CD4-positive, alpha-beta T cell (primary cell): ENCODE results near the gene ZNF638. TPM values are rescaled to one million over a fixed set of nuclear protein-coding genes. Genes with fewer than 3 reads are reported as not detected.

Experiments used
- ATAC-seq: fragments of 200-7000 bp; cut with Tn5 transposase; one replicate; pipeline ENCODE4 v1.10.0; 2022; ENCODE audit warnings: mild to moderate bottlenecking; ENCODE audit not compliant: poor library complexity
- CTCF ChIA-PET: fragments of 350-600 bp; sonication (Branson Sonifier 250); formaldehyde crosslinking; loops from one replicate; lab custom pipeline; 2021; ENCODE audit warnings: antibody characterized with exemption, inconsistent platforms; lab: Charles Lee
- POLR2A ChIA-PET: fragments of 350-600 bp; sonication (Branson Sonifier 250); formaldehyde crosslinking; loops from one replicate; lab custom pipeline; 2021; ENCODE audit warnings: antibody characterized with exemption, inconsistent platforms; lab: Charles Lee
- DNase-seq, 14 experiments: peaks; one replicate each; pipeline ENCODE4 v3.0.0-alpha.2; 2013 to 2020; ENCODE audit warnings: mixed read lengths in 2 of 14
- H3K27ac ChIP-seq, 2 donors: one replicate each; pipeline versions ENCODE4 v1.5.1 to v1.7.0; 2013; ENCODE audit warnings: low read length in 2 of 2, low read depth in 1 of 2, mild to moderate bottlenecking in 1 of 2
- H3K27me3 ChIP-seq, 2 experiments: 1 replicate in 1 of 2; 2 replicates in 1 of 2; pipeline versions ENCODE4 v1.6.1 to v1.7.0; 2013; ENCODE audit warnings: low read length in 2 of 2, control low read depth in 1 of 2, mild to moderate bottlenecking in 1 of 2, moderate library complexity in 1 of 2; ENCODE audit not compliant: insufficient read depth in 2 of 2, control insufficient read depth in 1 of 2
- H3K36me3 ChIP-seq: one replicate; pipeline ENCODE4 v1.6.1; 2013; ENCODE audit warnings: low read length, control low read depth; ENCODE audit not compliant: insufficient read depth
- H3K4me1 ChIP-seq: one replicate; pipeline ENCODE4 v1.6.1; 2013; ENCODE audit warnings: low read length, control low read depth; ENCODE audit not compliant: insufficient read depth
- H3K4me3 ChIP-seq: one replicate; pipeline ENCODE4 v1.5.1; 2013; ENCODE audit warnings: mild to moderate bottlenecking, low read length, moderate library complexity
- H3K9me3 ChIP-seq, 2 experiments: 1 replicate in 1 of 2; 2 replicates in 1 of 2; pipeline versions ENCODE4 v1.6.1 to v1.7.0; 2013; ENCODE audit warnings: low read length in 2 of 2, mild to moderate bottlenecking in 2 of 2, control low read depth in 1 of 2, moderate library complexity in 1 of 2; ENCODE audit not compliant: control insufficient read depth in 1 of 2, insufficient read depth in 1 of 2
- H3K27ac Mint-ChIP-seq: one replicate; pipeline ENCODE4 v1.8.0; 2020; ENCODE audit warnings: mixed read lengths
- H3K27me3 Mint-ChIP-seq: one replicate; pipeline ENCODE4 v1.8.0; 2021; ENCODE audit warnings: mixed read lengths
- H3K36me3 Mint-ChIP-seq: one replicate; pipeline ENCODE4 v1.8.0; 2021; ENCODE audit warnings: low read depth, mixed read lengths
- H3K4me1 Mint-ChIP-seq: one replicate; pipeline ENCODE4 v1.8.0; 2021; ENCODE audit warnings: low read depth, mixed read lengths
- H3K4me3 Mint-ChIP-seq: one replicate; pipeline ENCODE4 v1.8.0; 2020; ENCODE audit warnings: mild to moderate bottlenecking, mixed read lengths
- H3K9me3 Mint-ChIP-seq: one replicate; pipeline ENCODE4 v1.8.0; 2020; ENCODE audit warnings: mixed read lengths
- intact Hi-C, 2 experiments: fragments of 100-400 bp; cut with DNase I in 1 of 2; cut with micrococcal nuclease in 1 of 2; formaldehyde crosslinking; loops; one replicate each; pipeline versions ENCODE4 v1.15.1 to v1.9.0; 2023 to 2025; cut with DNase I, micrococcal nuclease
- total RNA-seq, 174 experiments: library from RNA in 2 of 174; stranded (reverse) in 2 of 174; gene quantifications; one replicate each; pipeline ENCODE4 v1.2.3 and lab custom pipeline; 2021 to 2026
- TF ChIP-seq, protein P1 (sequence below): fragments of 200-600 bp; IDR thresholded peaks from one replicate; pipeline ENCODE4 v1.8.0; 2022; ENCODE audit warnings: antibody characterized with exemption, mild to moderate bottlenecking

The ZNF638 gene
- total RNA-seq, 2 experiments from 2014 or later = 77.8 to 86.4 TPM

- intact Hi-C loops = no loop called here
- no peak for ATAC-seq
- Histone ChIP-seq H3K4me3 (no peak overlapping the region), H3K27ac (no peak overlapping the region), H3K27me3 (no peaks in the 10 kb centered on the region), H3K4me1 (no peaks in the 10 kb centered on the region), H3K9me3 (peaks cover 0 to 3% of the 10 kb centered on the region in 2 experiments), H3K36me3 (peaks cover 66% of the 10 kb centered on the region)
- Mint-ChIP-seq H3K9me3 (no peaks in the 10 kb centered on the region), H3K4me1 (no peaks in the 10 kb centered on the region), H3K4me3 (no peak overlapping the region), H3K27ac (no peak overlapping the region), H3K27me3 (no peaks in the 10 kb centered on the region), H3K36me3 (peaks cover 95% of the 10 kb centered on the region)
- ChIA-PET CTCF (no interaction called here), POLR2A (no interaction called here)
- DNase-seq = peak in 1 of 14 experiments; percentile 3
- TF ChIP-seq, protein P1, sequence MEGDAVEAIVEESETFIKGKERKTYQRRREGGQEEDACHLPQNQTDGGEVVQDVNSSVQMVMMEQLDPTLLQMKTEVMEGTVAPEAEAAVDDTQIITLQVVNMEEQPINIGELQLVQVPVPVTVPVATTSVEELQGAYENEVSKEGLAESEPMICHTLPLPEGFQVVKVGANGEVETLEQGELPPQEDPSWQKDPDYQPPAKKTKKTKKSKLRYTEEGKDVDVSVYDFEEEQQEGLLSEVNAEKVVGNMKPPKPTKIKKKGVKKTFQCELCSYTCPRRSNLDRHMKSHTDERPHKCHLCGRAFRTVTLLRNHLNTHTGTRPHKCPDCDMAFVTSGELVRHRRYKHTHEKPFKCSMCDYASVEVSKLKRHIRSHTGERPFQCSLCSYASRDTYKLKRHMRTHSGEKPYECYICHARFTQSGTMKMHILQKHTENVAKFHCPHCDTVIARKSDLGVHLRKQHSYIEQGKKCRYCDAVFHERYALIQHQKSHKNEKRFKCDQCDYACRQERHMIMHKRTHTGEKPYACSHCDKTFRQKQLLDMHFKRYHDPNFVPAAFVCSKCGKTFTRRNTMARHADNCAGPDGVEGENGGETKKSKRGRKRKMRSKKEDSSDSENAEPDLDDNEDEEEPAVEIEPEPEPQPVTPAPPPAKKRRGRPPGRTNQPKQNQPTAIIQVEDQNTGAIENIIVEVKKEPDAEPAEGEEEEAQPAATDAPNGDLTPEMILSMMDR = no peak
These were observed 56.6 kb downstream of the ZNF638 start for GRCh38 chr2:71388214-71388613.

GRCh38 chr2:71389384-71390072 lies 57.9 kb downstream of the ZNF638 start:
- Mint-ChIP-seq H3K9me3 (no peaks in the 10 kb centered on the region), H3K4me1 (no peaks in the 10 kb centered on the region), H3K36me3 (peaks cover 95% of the 10 kb centered on the region), H3K27ac (no peak overlapping the region), H3K27me3 (no peaks in the 10 kb centered on the region), H3K4me3 (no peak overlapping the region)
- Histone ChIP-seq H3K36me3 (peaks cover 67% of the 10 kb centered on the region), H3K27ac (no peak overlapping the region), H3K4me3 (no peak overlapping the region), H3K27me3 (no peaks in the 10 kb centered on the region), H3K4me1 (no peaks in the 10 kb centered on the region), H3K9me3 (peaks cover 0 to 3% of the 10 kb centered on the region in 2 experiments)
- ChIA-PET POLR2A (no interaction called here), CTCF (no interaction called here)
- DNase-seq (no peak), ATAC-seq (no peak)
- TF ChIP-seq, protein P1 = no peak
- intact Hi-C loops = no loop called here

DNA sequence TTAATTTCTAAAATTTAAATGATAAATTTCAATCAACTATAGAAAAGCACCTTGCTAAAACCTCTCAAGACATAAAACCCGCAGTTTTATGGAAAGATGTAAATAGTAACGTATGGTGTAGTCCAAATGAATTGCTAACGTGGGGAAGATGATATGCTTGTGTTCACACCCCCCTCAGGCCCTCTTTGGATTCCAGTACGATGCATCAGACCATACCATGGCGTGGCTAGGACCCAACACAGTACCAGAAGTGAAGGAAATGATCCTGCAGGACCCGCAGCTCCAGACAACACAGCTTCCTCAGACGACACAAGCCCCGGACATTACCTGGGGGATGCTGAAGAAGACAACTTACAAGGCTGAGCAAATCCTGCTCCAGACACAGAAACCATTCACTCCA lies 61.6 kb downstream of the ZNF638 start:
- POLR2A ChIA-PET = interaction anchor here (1.1 kb wide), 1 partner anchor 12 kb away, joined by 3 read pairs; no protein-coding TSS in a partner anchor
- CTCF ChIA-PET = no interaction called here
- DNase-seq (no peak), ATAC-seq (no peak)
- no peaks in the 10 kb centered on the region for H3K9me3 Mint-ChIP-seq
- Histone ChIP-seq H3K4me3 (no peak overlapping the region), H3K27me3 (no peaks in the 10 kb centered on the region), H3K36me3 (peaks cover 67% of the 10 kb centered on the region), H3K9me3 (peaks cover 0 to 3% of the 10 kb centered on the region in 2 experiments), H3K4me1 (no peaks in the 10 kb centered on the region), H3K27ac (no peak overlapping the region)
- no peak overlapping the region for H3K27ac Mint-ChIP-seq
- no peaks in the 10 kb centered on the region for H3K27me3 Mint-ChIP-seq
- TF ChIP-seq, protein P1 = no peak
- intact Hi-C loops = no loop called here
- H3K36me3 Mint-ChIP-seq = peaks cover 100% of the 10 kb centered on the region
- H3K4me1 Mint-ChIP-seq = peaks cover 5% of the 10 kb centered on the region
- no peak overlapping the region for H3K4me3 Mint-ChIP-seq
